B cell (primary cell): ENCODE data around the gene ERC2.

Source experiments
- EZH2 ChIP-seq: IDR thresholded peaks from 2 replicates; pipeline ENCODE4 v1.6.1; 2012; ENCODE audit warnings: borderline replicate concordance, low read depth, mild to moderate bottlenecking, moderate library complexity, low read length; ENCODE audit not compliant: insufficient read depth, poor library complexity, severe bottlenecking
- TF ChIP-seq, protein P1 (sequence below): fragments of 200-600 bp; IDR thresholded peaks from one replicate; pipeline ENCODE4 v1.8.0; 2022; ENCODE audit warnings: antibody characterized with exemption, mild to moderate bottlenecking

DNA sequence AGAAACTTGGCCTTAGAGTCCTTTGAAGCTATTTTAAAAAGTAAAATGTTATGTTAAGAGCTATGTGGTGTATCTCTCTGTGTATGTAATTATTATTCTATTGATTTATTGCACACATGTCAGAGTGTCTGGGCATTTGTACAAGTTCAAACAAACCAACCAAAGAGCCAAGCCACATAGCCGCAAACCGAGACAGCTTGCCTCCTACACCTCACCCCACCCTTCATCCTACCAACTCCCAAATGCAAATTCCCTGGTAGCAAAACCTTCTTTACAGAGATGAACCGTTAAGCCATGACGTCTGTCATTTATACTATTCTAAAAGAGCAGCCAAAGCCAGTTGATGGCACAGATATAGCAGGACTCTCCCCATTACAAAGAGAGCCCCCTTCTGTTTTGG lies 332.3 kb downstream of the ERC2 start:
- TF ChIP-seq EZH2, result no peak
- TF ChIP-seq, protein P1, sequence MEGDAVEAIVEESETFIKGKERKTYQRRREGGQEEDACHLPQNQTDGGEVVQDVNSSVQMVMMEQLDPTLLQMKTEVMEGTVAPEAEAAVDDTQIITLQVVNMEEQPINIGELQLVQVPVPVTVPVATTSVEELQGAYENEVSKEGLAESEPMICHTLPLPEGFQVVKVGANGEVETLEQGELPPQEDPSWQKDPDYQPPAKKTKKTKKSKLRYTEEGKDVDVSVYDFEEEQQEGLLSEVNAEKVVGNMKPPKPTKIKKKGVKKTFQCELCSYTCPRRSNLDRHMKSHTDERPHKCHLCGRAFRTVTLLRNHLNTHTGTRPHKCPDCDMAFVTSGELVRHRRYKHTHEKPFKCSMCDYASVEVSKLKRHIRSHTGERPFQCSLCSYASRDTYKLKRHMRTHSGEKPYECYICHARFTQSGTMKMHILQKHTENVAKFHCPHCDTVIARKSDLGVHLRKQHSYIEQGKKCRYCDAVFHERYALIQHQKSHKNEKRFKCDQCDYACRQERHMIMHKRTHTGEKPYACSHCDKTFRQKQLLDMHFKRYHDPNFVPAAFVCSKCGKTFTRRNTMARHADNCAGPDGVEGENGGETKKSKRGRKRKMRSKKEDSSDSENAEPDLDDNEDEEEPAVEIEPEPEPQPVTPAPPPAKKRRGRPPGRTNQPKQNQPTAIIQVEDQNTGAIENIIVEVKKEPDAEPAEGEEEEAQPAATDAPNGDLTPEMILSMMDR, result no peak
